ENCODE measurements around the gene FANK1.
"Not testable (repeated sequence)": the region's sequence is repeated elsewhere in the genome, so short reads cannot be mapped to it uniquely, and the experiment has no call there.

The FANK1 gene

DNA sequence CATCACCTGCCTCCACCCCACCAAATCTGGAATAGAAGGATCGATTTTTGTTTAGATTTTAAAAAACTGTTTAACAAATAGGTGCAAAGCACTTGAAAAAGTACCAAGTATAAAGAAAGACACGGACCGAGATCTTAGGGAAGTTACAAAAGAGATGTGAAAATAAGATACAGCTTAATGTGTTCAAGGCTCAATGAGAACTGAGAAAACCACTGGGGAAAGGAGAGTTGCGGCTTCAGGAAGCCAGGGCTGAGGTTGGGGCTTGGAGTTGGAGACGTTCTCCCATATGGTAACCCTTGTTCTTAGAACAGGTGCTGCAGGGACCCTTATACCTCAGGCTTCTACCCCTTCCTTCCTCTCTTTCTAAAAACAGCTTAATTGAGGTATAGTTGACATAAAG, 140.2 kb downstream of the FANK1 start:
- DNase-seq = no peak

DNA sequence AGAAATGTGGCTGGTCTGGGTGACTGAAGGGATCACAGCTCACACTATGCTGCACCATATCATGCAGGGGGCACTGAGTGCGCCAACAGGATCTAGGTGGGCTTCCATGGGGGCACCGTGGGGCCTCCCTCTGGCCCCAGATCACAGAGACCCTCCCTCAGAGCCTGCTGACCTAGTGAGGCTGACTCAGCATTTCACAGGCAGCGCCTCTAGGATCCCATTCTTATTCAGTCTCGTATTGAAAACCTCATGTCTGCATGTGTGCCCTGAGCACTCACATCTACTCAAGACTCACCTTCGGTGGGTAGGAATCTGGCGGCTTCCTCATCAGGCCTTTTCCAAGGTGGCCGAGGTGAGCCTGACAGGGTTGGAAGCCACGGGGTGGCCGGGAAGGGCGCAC, 141.6 kb downstream of the FANK1 start:
- DNase-seq = no peak

DNA sequence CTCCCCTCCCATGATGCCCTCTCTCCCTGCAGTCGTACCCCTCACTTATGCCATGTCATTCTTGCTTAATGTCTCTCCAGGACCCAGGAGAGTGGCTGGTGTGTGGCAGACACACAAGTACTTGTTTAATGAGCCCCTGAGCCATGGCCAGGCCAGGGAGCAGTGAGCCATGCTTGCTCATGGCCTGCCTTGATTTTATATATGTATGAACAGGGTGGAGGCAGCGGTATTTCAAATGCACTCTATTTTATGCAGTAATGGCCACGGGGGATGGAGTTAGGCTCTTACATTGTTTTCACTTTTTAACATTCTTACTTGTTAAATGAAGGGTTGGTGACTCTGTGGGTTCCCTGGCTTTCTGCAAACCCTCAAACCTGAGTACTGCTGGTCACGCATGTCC, 144.8 kb downstream of the FANK1 start:
- no peak for DNase-seq

GRCh38 chr10:126041804-126042231, 145.5 kb downstream of the FANK1 start:
- peak; percentile 52 for DNase-seq

DNA sequence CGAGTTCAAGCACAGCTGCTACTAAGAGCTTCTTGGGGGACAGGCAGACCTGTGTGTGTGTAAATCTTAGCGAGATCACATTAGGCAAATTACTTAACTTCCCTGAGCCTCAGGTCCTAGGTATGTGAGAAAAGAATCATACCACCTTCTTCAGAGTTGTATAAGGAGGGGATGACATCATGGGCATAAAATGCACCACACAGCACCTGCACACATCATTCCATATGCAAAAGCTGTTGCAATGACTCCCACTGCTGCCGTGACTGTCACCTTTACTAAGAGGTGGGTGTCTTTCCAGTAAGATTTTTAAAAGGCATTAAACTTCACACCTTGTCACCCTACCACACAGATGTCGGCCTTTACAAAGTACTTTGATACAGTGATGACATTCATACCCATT, 146.0 kb downstream of the FANK1 start:
- DNase-seq = no peak

- DNase-seq = no peak
Observed at GRCh38 chr10:126042906-126043305, 146.5 kb downstream of the FANK1 start.

GRCh38 chr10:126043389-126043788, 147.0 kb downstream of the FANK1 start:
- DNase-seq = no peak

DNA sequence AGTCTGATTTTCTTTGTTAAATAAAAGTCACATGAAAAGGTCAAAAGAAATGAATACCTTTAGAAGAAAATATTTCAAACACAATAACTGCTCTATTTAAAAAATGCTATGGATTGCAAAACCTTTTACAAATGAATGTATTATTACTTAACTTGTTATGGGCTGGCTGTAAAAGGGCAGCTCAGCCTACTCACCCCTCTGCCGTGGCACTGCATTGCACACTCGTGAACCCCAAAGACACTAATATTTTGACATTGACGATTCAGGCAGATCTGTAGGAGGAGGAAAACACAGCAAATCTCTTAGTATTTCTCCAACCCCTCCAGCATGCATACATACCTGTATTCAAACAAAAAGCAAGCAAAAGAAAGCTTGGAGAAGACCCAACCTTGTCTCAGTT, 149.5 kb downstream of the FANK1 start:
- no peak for DNase-seq

- no peak for DNase-seq
Observed at GRCh38 chr10:126046831-126047230, 150.5 kb downstream of the FANK1 start.

- not testable (repeated sequence) for DNase-seq
Observed at GRCh38 chr10:126047749-126048148, 151.4 kb downstream of the FANK1 start.

GRCh38 chr10:126049759-126050700, 153.7 kb downstream of the FANK1 start:
- DNase-seq = no peak

DNA sequence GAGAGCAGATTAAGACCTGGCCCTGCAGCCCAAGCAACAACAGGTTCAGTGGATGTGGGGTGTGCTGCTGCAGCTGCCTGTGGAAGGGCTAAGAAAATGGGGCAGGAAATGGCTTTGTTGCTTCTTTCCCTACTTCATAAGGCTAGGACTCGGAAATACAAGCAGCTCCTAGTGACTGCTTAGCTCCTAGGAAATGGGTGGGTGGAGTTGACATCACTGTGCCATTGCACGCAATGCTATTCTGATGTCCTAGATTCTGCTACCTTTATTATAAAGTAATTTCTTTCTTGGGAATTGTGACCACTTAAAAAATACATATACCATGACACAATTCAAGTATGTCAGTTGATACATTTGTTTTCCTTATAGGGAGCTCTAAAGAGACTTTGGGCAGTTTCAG, 155.8 kb downstream of the FANK1 start:
- no peak for DNase-seq

DNA sequence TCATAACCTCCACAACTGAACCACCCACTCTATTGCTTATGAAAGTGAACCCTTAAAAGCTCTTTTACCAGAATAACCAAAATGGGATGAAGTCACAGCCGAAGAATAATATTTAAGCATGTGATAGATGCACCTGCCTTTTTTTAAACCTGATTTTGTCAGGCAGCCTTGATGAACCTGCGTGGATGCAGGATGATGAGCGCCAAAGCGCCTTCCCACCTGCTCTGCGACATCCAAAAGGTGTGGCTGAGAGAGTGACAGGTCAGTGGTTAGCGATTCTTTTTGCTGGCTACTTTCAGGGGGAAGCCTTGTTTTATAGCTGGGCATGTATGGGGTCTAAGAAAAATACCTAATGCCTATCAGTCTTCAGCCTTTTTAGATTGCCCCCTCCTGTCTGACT, 157.8 kb downstream of the FANK1 start:
- DNase-seq = no peak

- DNase-seq = no peak
Observed at GRCh38 chr10:126057494-126057893, 161.1 kb downstream of the FANK1 start.

GRCh38 chr10:126058104-126058503, 161.7 kb downstream of the FANK1 start:
- no peak for DNase-seq

GRCh38 chr10:126058507-126058906, 162.1 kb downstream of the FANK1 start:
- DNase-seq = no peak
